Activated CD4-positive, alpha-beta memory T cell treated with anti-CD3 and anti-CD28 coated beads for 36 hours (primary cell): ENCODE results near the gene CPOX. TPM values are rescaled to one million over a fixed set of nuclear protein-coding genes. Genes with fewer than 3 reads are reported as not detected.
A peak's percentile ranks its signal among the peaks of the same experiment; 100 is the strongest.
"Not testable (repeated sequence)": the region's sequence is repeated elsewhere in the genome, so short reads cannot be mapped to it uniquely, and the experiment has no call there.

Experiments used
- CTCF ChIA-PET: fragments of 350-600 bp; sonication (Branson Sonifier 250); formaldehyde crosslinking; loops from one replicate; lab custom pipeline; 2021; ENCODE audit warnings: antibody characterized with exemption, inconsistent platforms; lab: Charles Lee
- POLR2A ChIA-PET: fragments of 350-600 bp; sonication (Branson Sonifier 250); formaldehyde crosslinking; loops from one replicate; lab custom pipeline; 2021; ENCODE audit warnings: antibody characterized with exemption; lab: Charles Lee
- DNase-seq: peaks from one replicate; pipeline ENCODE4 v3.0.0-alpha.2; 2020
- H3K27ac Mint-ChIP-seq: one replicate; pipeline ENCODE4 v1.8.0; 2021; ENCODE audit warnings: mixed read lengths
- H3K27me3 Mint-ChIP-seq: one replicate; pipeline ENCODE4 v1.8.0; 2021; ENCODE audit warnings: mixed read lengths
- H3K36me3 Mint-ChIP-seq: one replicate; pipeline ENCODE4 v1.8.0; 2021; ENCODE audit warnings: mixed read lengths
- H3K4me1 Mint-ChIP-seq: one replicate; pipeline ENCODE4 v1.8.0; 2021; ENCODE audit warnings: low read depth, mixed read lengths
- H3K4me3 Mint-ChIP-seq: one replicate; pipeline ENCODE4 v1.8.0; 2021; ENCODE audit warnings: mild to moderate bottlenecking, mixed read lengths
- H3K9me3 Mint-ChIP-seq: one replicate; pipeline ENCODE4 v1.8.0; 2021; ENCODE audit warnings: mixed read lengths
- intact Hi-C: fragments of 100-400 bp; cut with micrococcal nuclease; formaldehyde crosslinking; loops from one replicate; pipeline ENCODE4 v1.15.1; 2023
- total RNA-seq, 2 experiments: library from RNA; stranded (reverse); gene quantifications; one replicate each; pipeline ENCODE4 v1.2.3, GENCODE V29; 2021

CPOX gene
- total RNA-seq, 2 experiments from 2014 or later = 36.0 to 39.2 TPM

DNA sequence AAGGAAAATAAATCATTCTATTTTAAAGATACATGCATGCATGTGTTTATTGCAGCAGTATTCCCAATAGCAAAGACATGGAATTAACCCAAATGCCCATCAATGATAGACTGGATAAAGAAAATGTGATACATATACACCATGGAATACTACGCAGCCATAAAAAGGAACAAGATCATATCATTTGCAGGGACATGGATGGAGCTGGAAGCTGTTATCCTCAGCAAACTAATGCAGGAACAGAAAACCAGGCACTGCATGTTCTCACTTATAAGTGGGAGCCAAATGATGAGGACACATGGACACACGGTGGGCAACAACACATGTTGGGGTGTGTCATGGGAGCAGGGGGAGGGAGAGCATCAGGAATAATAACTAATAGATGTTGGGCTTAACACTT is 33.6 kb downstream of the CPOX start:
- H3K36me3 Mint-ChIP-seq, H3K27me3 Mint-ChIP-seq, H3K27ac Mint-ChIP-seq, H3K9me3 Mint-ChIP-seq, POLR2A ChIA-PET, H3K4me3 Mint-ChIP-seq, DNase-seq: not testable (repeated sequence)
- CTCF ChIA-PET = interaction anchor here (1.5 to 3.1 kb wide), 2 partner anchors 13 to 35 kb away, joined by 3 to 18 read pairs; no protein-coding TSS in a partner anchor
- intact Hi-C loops = loop anchor here (5.0 to 10.0 kb wide), 4 partner anchors 522 to 1315 kb away; partner anchors contain the start of gene GABRR3
- peaks cover 80% of the 10 kb centered on the region for H3K4me1 Mint-ChIP-seq

DNA sequence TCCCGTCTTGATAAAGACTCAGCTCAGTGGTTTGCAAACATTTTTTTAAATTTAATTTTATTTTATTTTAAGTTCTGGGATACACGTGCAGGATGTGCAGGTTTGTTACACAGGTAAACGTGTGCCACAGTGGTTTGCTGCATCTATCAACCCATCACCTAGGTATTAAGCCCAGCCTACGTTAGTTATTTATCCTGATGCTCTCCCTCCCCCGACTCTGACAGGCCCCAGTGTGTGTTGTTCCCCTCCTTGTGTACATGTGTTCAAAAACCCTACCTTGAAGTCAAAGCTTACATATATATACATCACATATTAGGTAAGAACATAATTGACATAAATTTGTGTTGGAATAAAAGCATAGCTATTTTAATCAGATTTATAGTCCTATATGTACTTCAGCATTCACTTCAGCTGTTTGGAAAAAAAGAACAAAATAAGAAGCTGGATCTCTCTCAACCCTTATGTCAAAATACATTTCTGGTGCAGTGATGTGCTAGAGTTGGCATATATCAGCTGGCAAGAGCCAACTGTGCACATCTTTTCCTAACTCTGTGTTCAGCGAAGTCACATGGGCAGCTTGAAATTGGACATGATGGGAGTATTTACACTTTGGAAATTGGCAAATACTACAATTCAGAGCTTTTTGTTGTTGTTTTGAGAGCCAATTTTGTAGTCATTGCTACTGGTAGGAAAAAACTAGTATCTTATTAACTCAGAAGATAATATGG is 35.1 kb downstream of the CPOX start:
- POLR2A ChIA-PET = interaction anchor here (0.6 to 4.5 kb wide), 5 partner anchors 12 to 36 kb away, joined by 3 to 39 read pairs (median 7); partner anchors contain the start of gene CLDND1
- Mint-ChIP-seq H3K27ac (peak overlapping the region; percentile 98), H3K27me3 (peaks cover 3% of the 10 kb centered on the region), H3K9me3 (peaks cover 8% of the 10 kb centered on the region), H3K4me1 (peaks cover 77% of the 10 kb centered on the region), H3K36me3 (peaks cover 13% of the 10 kb centered on the region), H3K4me3 (peak overlapping the region; percentile 13)
- intact Hi-C loops = loop anchor here (5.0 kb wide), 3 partner anchors 521 to 741 kb away; partner anchors contain the start of gene GABRR3
- no peak for DNase-seq
- CTCF ChIA-PET = interaction anchor here (0.6 to 3.1 kb wide), 7 partner anchors 12 to 44 kb away, joined by 3 to 18 read pairs (median 4); partner anchors contain the start of gene CPOX

DNA sequence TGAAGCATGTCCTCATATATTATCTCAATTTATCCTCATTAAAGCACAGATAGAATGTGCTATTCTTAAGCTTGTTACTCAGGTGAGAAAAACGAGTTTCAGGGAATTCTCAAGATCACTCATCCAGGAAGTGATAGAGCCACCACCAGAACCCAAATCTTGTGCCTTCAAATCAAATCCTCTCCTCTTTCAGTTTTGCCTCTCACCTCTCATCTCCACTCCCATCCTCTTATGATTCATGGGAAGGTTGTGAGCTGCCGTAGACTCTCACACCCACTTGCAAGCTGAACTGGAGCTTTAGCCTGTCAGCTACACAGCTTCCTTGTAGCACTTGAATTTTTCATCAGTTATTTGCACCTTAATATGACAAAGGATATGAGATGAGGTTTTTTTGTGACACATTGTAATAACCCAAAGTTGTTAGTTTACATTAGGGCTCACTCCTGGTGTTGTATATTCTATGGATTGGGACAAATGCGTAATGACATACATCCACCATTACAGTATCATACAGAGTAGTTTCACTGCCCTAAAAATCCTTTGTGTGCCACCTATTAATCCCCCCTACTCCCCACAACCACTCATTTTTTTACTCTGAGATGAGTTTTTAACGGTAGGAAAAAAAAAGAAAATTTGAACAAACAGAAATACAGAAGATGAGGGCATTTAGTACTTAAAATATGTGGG is 35.9 kb downstream of the CPOX start:
- CTCF ChIA-PET = interaction anchor here (0.6 to 3.1 kb wide), 7 partner anchors 11 to 1273 kb away, joined by 3 to 18 read pairs (median 4); partner anchors contain the start of gene CPOX
- Mint-ChIP-seq H3K4me3 (peak overlapping the region; percentile 74), H3K27ac (peak overlapping the region; percentile 98), H3K36me3 (peaks cover 16% of the 10 kb centered on the region), H3K9me3 (peaks cover 8% of the 10 kb centered on the region), H3K4me1 (peaks cover 78% of the 10 kb centered on the region), H3K27me3 (peaks cover 3% of the 10 kb centered on the region)
- intact Hi-C loops = loop anchor here (1.0 to 5.0 kb wide), 5 partner anchors 8 to 740 kb away; partner anchors contain the start of gene GABRR3
- peak; percentile 78 for DNase-seq
- POLR2A ChIA-PET = interaction anchor here (0.7 to 4.5 kb wide), 12 partner anchors 8 to 37 kb away, joined by 3 to 39 read pairs (median 6); partner anchors contain the start of gene CLDND1

DNA sequence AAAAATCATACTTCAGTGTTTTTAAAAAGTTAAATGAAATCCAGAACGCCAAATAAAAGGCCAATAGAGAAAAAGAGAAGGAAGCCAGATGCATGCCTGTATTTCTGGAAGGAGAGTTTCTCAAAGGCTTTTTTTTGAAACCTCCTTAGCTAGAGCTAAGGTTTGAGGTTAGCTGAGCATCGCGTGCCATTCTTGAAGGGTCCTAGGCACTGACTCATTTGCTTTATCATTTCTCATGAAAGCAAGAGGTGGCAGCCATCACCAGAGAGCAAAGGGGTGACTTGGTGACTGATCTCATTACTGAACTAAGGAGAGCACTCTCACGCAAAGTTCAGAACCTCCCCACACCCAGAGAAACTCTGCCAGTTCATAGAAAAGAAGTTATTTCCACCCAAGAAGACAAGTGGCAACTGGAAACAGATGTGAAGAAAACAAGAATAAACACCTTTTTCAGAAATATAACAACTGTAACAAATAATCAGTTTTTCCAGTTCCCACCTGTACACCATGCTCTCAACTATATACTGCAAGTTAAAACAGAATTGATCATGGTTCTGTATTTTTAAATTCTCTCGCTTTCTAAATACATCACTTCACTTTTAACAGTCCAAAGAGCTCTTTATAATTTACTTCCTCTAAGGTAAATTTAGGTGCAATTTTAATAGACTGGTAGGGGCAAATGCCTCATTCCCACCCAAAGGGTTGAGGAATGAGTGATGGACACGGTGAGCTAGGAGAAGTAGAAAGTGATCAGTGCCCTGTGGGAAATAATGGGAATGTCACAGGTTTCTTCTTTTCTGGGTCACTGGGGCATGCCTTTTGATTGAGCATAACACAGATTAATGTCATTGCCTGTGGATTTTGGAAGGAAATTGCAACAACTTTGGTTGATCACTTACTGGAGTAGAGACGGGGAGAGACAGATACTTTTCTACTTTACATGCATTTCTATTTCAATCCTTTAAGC is 37.0 kb downstream of the CPOX start:
- peak; percentile 88 for DNase-seq
- CTCF ChIA-PET = interaction anchor here (0.7 to 3.1 kb wide), 10 partner anchors 9 to 1274 kb away, joined by 3 to 18 read pairs (median 4); partner anchors contain the start of gene CLDND1
- intact Hi-C loops = loop anchor here (1.0 to 5.0 kb wide), 11 partner anchors 9 to 1263 kb away; partner anchors contain the start of genes CLDND1, CPOX and GABRR3
- peaks cover 16% of the 10 kb centered on the region for H3K36me3 Mint-ChIP-seq
- POLR2A ChIA-PET = interaction anchor here (1.0 to 4.5 kb wide), 12 partner anchors 9 to 36 kb away, joined by 3 to 39 read pairs (median 7); partner anchors contain the start of gene CLDND1
- peaks cover 8% of the 10 kb centered on the region for H3K9me3 Mint-ChIP-seq
- H3K4me3 Mint-ChIP-seq = peak overlapping the region; percentile 74
- peaks cover 80% of the 10 kb centered on the region for H3K4me1 Mint-ChIP-seq
- H3K27ac Mint-ChIP-seq = peak overlapping the region; percentile 98
- H3K27me3 Mint-ChIP-seq = peaks cover 3% of the 10 kb centered on the region

DNA sequence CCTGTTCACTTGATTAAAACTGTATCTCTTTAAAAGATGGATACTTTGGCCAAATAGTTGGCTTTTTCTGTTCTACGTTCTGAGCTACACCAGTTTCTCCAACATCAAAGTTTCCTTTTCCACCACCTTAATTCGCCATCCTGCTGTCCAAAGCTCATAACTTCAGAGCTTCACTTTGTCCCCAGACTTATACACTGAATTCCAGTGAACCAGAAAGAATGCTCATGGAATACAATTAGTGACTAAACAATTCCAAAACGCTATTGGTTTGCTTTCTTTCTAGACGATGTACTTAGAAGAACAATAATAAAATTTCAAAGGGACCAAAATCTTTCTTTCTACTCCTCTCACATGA is 38.4 kb downstream of the CPOX start:
- Mint-ChIP-seq H3K4me3 (peak overlapping the region; percentile 74), H3K36me3 (peaks cover 14% of the 10 kb centered on the region), H3K27me3 (no peaks in the 10 kb centered on the region), H3K27ac (peak overlapping the region; percentile 98), H3K9me3 (peaks cover 8% of the 10 kb centered on the region), H3K4me1 (peaks cover 81% of the 10 kb centered on the region)
- DNase-seq = no peak
- ChIA-PET POLR2A (interaction anchor here (0.7 to 4.5 kb wide), 5 partner anchors 9 to 33 kb away, joined by 5 to 39 read pairs (median 26); partner anchors contain the start of gene CLDND1), CTCF (interaction anchor here (0.6 to 1.9 kb wide), 8 partner anchors 9 to 36 kb away, joined by 3 to 10 read pairs (median 3); partner anchors contain the start of gene CLDND1)
- intact Hi-C loops = loop anchor here (5.0 kb wide), 3 partner anchors 518 to 738 kb away; partner anchors contain the start of gene GABRR3

DNA sequence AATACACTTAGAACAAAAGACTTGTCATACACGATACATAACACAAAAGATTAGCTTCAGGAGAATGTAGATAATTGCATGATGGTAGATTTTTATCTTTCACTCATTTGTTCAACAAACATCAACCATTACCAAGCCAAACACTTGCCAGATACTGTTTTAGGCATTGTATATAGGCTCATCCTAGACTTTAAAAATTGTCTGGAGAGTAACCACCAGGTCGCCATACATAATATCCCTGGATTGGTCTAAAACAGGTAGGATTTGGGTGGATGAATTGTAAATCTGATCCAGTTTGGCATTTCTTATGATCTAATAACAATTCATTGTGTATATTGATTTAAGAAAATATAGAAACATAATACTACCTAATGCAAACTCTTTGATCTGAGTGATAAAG is 38.8 kb downstream of the CPOX start:
- Mint-ChIP-seq H3K4me1 (peaks cover 86% of the 10 kb centered on the region), H3K9me3 (peaks cover 4% of the 10 kb centered on the region), H3K4me3 (peak overlapping the region; percentile 74), H3K27ac (peak overlapping the region; percentile 98), H3K36me3 (peaks cover 12% of the 10 kb centered on the region), H3K27me3 (no peaks in the 10 kb centered on the region)
- ChIA-PET POLR2A (interaction anchor here (0.7 to 4.5 kb wide), 5 partner anchors 9 to 32 kb away, joined by 5 to 39 read pairs (median 26); partner anchors contain the start of gene CLDND1), CTCF (interaction anchor here (0.6 to 1.9 kb wide), 6 partner anchors 9 to 36 kb away, joined by 3 to 10 read pairs (median 3); partner anchors contain the start of gene CLDND1)
- no peak for DNase-seq
- intact Hi-C loops = no loop called here

DNA sequence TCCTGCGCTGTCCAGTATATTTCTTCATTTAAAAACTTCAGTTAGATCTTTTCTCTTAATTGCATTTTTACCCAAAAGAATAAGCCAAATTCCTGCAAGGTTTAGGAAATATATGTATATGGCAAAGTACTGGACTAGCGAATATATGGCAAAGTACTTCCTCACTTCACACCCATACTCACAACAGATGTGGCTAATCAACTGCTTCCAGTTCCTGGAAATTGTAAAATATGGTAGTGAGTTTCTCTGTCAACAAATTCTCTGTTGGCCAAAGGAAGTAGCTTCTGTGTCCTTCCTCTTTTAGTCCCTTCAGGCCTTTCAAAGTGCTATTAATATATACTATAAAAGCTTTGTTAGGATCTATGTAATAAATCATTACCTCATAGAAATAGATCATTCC is 39.7 kb downstream of the CPOX start:
- intact Hi-C loops = no loop called here
- no peak for DNase-seq
- ChIA-PET CTCF (interaction anchor here (1.5 kb wide), 1 partner anchor 17 kb away, joined by 5 read pairs; no protein-coding TSS in a partner anchor), POLR2A (interaction anchor here (0.9 to 2.5 kb wide), 4 partner anchors 9 to 31 kb away, joined by 4 to 12 read pairs (median 5); partner anchors contain the start of gene CLDND1)
- H3K27ac Mint-ChIP-seq = peak overlapping the region; percentile 91
- H3K9me3 Mint-ChIP-seq = no peaks in the 10 kb centered on the region
- H3K4me3 Mint-ChIP-seq = peak overlapping the region; percentile 62
- H3K27me3 Mint-ChIP-seq = no peaks in the 10 kb centered on the region
- peaks cover 10% of the 10 kb centered on the region for H3K36me3 Mint-ChIP-seq
- peaks cover 79% of the 10 kb centered on the region for H3K4me1 Mint-ChIP-seq

- peaks cover 10% of the 10 kb centered on the region for H3K36me3 Mint-ChIP-seq
- intact Hi-C loops = no loop called here
- H3K27me3 Mint-ChIP-seq = no peaks in the 10 kb centered on the region
- H3K4me1 Mint-ChIP-seq = peaks cover 78% of the 10 kb centered on the region
- no peak for DNase-seq
- peak overlapping the region; percentile 87 for H3K27ac Mint-ChIP-seq
- ChIA-PET POLR2A (interaction anchor here (0.9 to 2.5 kb wide), 5 partner anchors 10 to 30 kb away, joined by 3 to 12 read pairs (median 4); partner anchors contain the start of gene CLDND1), CTCF (interaction anchor here (1.5 kb wide), 1 partner anchor 16 kb away, joined by 5 read pairs; no protein-coding TSS in a partner anchor)
- H3K9me3 Mint-ChIP-seq = no peaks in the 10 kb centered on the region
- H3K4me3 Mint-ChIP-seq = peak overlapping the region; percentile 54
Measured at GRCh38 chr3:98553021-98553563, 40.3 kb downstream of the CPOX start.

DNA sequence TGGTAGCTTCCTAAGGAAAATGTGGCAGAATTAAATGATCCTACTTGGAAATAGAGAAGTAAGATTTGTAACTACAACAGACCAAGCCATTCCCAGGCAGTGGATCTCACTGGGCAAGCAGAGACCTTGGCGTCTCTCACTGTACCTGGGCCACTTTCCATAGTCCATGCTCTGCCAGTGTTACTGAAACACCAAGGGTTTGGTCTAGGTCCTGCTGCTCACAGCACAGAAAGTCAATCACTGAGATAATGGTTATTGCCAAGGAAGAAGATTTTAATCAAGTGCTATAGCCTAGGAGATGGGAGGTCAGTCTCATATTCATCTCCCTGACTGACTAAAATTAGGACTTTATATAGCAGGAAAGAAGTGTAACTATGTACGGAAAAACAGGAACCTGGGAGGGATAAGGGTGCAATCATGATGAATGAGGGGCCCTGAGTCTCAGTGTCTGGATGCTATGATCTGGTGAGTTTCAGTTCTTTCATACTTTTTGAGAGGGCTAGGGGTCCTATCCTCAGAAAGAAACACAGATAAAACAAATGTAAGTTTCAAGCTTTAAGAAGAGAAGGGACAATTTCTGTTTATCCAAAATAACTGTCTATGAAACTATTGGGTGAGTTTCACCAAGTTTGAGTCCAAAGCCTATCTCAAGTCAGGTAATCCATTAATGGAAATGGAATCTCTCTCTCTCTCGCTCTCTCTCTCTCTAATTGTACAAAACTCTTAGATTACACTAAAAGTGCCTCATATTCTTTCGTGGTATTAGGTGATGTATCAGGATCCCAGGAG is 41.0 kb downstream of the CPOX start:
- Mint-ChIP-seq H3K4me1 (peaks cover 72% of the 10 kb centered on the region), H3K27me3 (no peaks in the 10 kb centered on the region), H3K36me3 (peaks cover 10% of the 10 kb centered on the region), H3K9me3 (no peaks in the 10 kb centered on the region), H3K4me3 (peak overlapping the region; percentile 54), H3K27ac (peak overlapping the region; percentile 87)
- DNase-seq = no peak
- POLR2A ChIA-PET = interaction anchor here (0.7 to 2.0 kb wide), 3 partner anchors 11 to 30 kb away, joined by 3 to 6 read pairs (median 3); partner anchors contain the start of gene CLDND1
- intact Hi-C loops = no loop called here
- CTCF ChIA-PET = interaction anchor here (1.6 kb wide), 1 partner anchor 16 kb away, joined by 4 read pairs; no protein-coding TSS in a partner anchor
